GM12878 (cell line): ENCODE data around the gene HUWE1. TPM values are rescaled to one million over a fixed set of nuclear protein-coding genes. Genes with fewer than 3 reads are reported as not detected.

ENCODE experiments used
- ATF7 ChIP-seq: fragments of 450-650 bp; IDR thresholded peaks from 2 replicates; pipeline ENCODE4 v1.6.1; 2016; ENCODE audit warnings: low read depth, mild to moderate bottlenecking
- CBX3 ChIP-seq: fragments of 200-600 bp; sonication (generic); IDR thresholded peaks from 2 replicates; pipeline ENCODE4 v1.6.1; 2016; ENCODE audit warnings: low read depth, borderline replicate concordance
- CREB1 ChIP-seq: IDR thresholded peaks from 2 replicates; pipeline ENCODE4 v1.6.1; 2012; ENCODE audit warnings: low read depth, mild to moderate bottlenecking, inconsistent platforms
- GATAD2B ChIP-seq: fragments of 450-650 bp; conservative IDR thresholded peaks from 2 replicates; pipeline ENCODE4 v1.6.1; 2017; ENCODE audit warnings: low read depth, mild to moderate bottlenecking, moderate library complexity
- HDAC6 ChIP-seq: fragments of 200-600 bp; sonication (generic); IDR thresholded peaks from one replicate; pipeline ENCODE4 v1.8.0; 2017; ENCODE audit warnings: antibody characterized with exemption; ENCODE audit not compliant: unreplicated experiment
- IKZF1 ChIP-seq: fragments of 450-650 bp; conservative IDR thresholded peaks from 2 replicates; pipeline ENCODE4 v1.6.1; 2017; ENCODE audit warnings: antibody characterized with exemption, mild to moderate bottlenecking
- JUNB ChIP-seq: IDR thresholded peaks from 2 replicates; pipeline ENCODE4 v1.6.1; 2016; ENCODE audit warnings: antibody characterized with exemption, mild to moderate bottlenecking
- KLF5 ChIP-seq: fragments of 450-650 bp; IDR thresholded peaks from 2 replicates; pipeline ENCODE4 v1.6.1; 2014; ENCODE audit warnings: mild to moderate bottlenecking; ENCODE audit not compliant: partially characterized antibody
- LARP7 ChIP-seq: fragments of 450-650 bp; IDR thresholded peaks from 2 replicates; pipeline ENCODE4 v1.6.1; 2017; ENCODE audit warnings: mild to moderate bottlenecking
- MEF2B ChIP-seq: fragments of 450-650 bp; IDR thresholded peaks from 2 replicates; pipeline ENCODE4 v1.6.1; 2018; ENCODE audit warnings: mild to moderate bottlenecking, moderate library complexity; ENCODE audit not compliant: partially characterized antibody, poor library complexity, severe bottlenecking
- POLR2AphosphoS5 ChIP-seq: IDR thresholded peaks from 2 replicates; pipeline ENCODE4 v1.6.1; 2011; ENCODE audit warnings: mild to moderate bottlenecking, low read length, inconsistent platforms
- RUNX3 ChIP-seq: IDR thresholded peaks from 2 replicates; pipeline ENCODE4 v1.6.1; 2012; ENCODE audit warnings: low read length, inconsistent platforms
- TARDBP ChIP-seq: IDR thresholded peaks from 2 replicates; pipeline ENCODE4 v1.6.1; 2016; ENCODE audit warnings: borderline replicate concordance
- ZBED1 ChIP-seq: IDR thresholded peaks from 2 replicates; pipeline ENCODE4 v1.6.1; 2016; ENCODE audit warnings: borderline replicate concordance
- ZNF384 ChIP-seq: IDR thresholded peaks from 2 replicates; pipeline ENCODE4 v1.6.1; 2012; ENCODE audit warnings: low read depth, mild to moderate bottlenecking, low read length, improper control_type of control experiment, borderline replicate concordance
- ZNF622 ChIP-seq: fragments of 450-650 bp; IDR thresholded peaks from 2 replicates; pipeline ENCODE4 v1.6.1; 2017; ENCODE audit warnings: mild to moderate bottlenecking, inconsistent platforms
- ZSCAN29 ChIP-seq: fragments of 450-650 bp; IDR thresholded peaks from 2 replicates; pipeline ENCODE4 v1.6.1; 2017; ENCODE audit warnings: mild to moderate bottlenecking, moderate library complexity
- polyA plus RNA-seq, 11 experiments: library from polyadenylated mRNA; depleted of rRNA in 4 of 11; unstranded in 6 of 11; stranded (reverse) in 5 of 11; fragments of >200 nt; fragmentation: Nextera tagmentation in 4 of 11; fragmentation: Illumina TruSeq in 1 of 11; extraction: Ambion mirVana in 4 of 11; extraction: Trizol in 1 of 11; gene quantifications; 1 replicate in 1 of 11; 2 replicates in 10 of 11; pipeline versions ENCODE4 v1.2.1 to v1.2.3, GENCODE V29; 2011 to 2016; ENCODE audit warnings: inconsistent platforms in 2 of 11, missing spikeins in 2 of 11, low read depth in 1 of 11
- total RNA-seq, 4 experiments: library from RNA; depleted of rRNA in 3 of 4; stranded (reverse); fragments of >200 nt in 3 of 4; fragmentation: Illumina TruSeq in 1 of 4; extraction: Trizol in 1 of 4; gene quantifications; 2 replicates each; pipeline versions ENCODE4 v1.2.1 to v1.2.3, GENCODE V29; 2013 to 2021
- TF ChIP-seq, protein P1 (sequence below): IDR thresholded peaks from 2 replicates; pipeline ENCODE4 v1.6.1; 2012; ENCODE audit warnings: improper control_type of control experiment, low read depth, low read length; ENCODE audit not compliant: insufficient replicate concordance
- TF ChIP-seq, protein P2 (sequence below): IDR thresholded peaks from 2 replicates; pipeline ENCODE4 v1.6.1; 2011; ENCODE audit warnings: low read depth, low read length, improper control_type of control experiment, borderline replicate concordance
- TF ChIP-seq, protein P3 (sequence below): fragments of 450-650 bp; IDR thresholded peaks from 2 replicates; pipeline ENCODE4 v1.6.1; 2014; ENCODE audit warnings: mild to moderate bottlenecking
- TF ChIP-seq, protein P4 (sequence below): fragments of 450-650 bp; IDR thresholded peaks from 2 replicates; pipeline ENCODE4 v1.6.1; 2017; ENCODE audit warnings: mild to moderate bottlenecking, moderate library complexity

HUWE1 gene
- total and polyA plus RNA-seq, 10 of the 15 experiments (the other 5 are each of a cell fraction or from before 2014, with no cell fraction given), result 35.9 to 280 (median 100) TPM

DNA sequence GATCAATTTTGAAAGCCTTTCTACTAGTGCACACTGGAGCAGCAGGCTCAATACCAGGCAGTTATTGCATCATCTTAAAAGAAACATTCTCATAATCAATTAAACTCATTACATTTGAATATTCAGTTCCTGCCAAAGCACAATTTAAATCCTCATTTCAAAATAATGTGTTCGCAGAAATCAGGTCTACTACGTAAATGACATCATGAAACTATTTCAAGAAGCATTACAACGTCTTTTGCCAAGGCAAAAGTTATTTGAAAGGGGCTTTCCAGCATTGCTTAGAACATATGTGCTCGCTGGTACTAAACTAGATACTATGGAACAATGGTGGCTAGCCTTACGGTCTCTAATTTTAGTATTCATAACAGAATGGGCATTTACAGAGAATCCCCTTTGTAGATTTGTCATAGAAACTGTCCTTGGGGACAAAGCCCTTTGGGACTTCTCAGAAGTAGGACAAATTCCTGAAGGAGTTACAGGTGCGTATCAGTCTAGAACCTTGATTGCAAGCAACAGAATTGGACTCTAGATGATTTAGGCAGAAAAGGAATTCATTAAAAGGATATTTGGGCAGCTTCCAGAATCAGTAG, 27.6 kb upstream of the HUWE1 start (continued):
- no peak for TF ChIP-seq ZSCAN29
- TF ChIP-seq, protein P1, sequence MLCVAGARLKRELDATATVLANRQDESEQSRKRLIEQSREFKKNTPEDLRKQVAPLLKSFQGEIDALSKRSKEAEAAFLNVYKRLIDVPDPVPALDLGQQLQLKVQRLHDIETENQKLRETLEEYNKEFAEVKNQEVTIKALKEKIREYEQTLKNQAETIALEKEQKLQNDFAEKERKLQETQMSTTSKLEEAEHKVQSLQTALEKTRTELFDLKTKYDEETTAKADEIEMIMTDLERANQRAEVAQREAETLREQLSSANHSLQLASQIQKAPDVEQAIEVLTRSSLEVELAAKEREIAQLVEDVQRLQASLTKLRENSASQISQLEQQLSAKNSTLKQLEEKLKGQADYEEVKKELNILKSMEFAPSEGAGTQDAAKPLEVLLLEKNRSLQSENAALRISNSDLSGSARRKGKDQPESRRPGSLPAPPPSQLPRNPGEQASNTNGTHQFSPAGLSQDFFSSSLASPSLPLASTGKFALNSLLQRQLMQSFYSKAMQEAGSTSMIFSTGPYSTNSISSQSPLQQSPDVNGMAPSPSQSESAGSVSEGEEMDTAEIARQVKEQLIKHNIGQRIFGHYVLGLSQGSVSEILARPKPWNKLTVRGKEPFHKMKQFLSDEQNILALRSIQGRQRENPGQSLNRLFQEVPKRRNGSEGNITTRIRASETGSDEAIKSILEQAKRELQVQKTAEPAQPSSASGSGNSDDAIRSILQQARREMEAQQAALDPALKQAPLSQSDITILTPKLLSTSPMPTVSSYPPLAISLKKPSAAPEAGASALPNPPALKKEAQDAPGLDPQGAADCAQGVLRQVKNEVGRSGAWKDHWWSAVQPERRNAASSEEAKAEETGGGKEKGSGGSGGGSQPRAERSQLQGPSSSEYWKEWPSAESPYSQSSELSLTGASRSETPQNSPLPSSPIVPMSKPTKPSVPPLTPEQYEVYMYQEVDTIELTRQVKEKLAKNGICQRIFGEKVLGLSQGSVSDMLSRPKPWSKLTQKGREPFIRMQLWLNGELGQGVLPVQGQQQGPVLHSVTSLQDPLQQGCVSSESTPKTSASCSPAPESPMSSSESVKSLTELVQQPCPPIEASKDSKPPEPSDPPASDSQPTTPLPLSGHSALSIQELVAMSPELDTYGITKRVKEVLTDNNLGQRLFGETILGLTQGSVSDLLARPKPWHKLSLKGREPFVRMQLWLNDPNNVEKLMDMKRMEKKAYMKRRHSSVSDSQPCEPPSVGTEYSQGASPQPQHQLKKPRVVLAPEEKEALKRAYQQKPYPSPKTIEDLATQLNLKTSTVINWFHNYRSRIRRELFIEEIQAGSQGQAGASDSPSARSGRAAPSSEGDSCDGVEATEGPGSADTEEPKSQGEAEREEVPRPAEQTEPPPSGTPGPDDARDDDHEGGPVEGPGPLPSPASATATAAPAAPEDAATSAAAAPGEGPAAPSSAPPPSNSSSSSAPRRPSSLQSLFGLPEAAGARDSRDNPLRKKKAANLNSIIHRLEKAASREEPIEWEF, result peak; percentile 6
- no peak; the same call in 1 of the 2 replicates for TF ChIP-seq IKZF1
- TF ChIP-seq LARP7, result peak; percentile 67; the same call in 1 of the 2 replicates
- peak; percentile 38; the same call in 1 of the 2 replicates for TF ChIP-seq GATAD2B
- TF ChIP-seq, protein P2, sequence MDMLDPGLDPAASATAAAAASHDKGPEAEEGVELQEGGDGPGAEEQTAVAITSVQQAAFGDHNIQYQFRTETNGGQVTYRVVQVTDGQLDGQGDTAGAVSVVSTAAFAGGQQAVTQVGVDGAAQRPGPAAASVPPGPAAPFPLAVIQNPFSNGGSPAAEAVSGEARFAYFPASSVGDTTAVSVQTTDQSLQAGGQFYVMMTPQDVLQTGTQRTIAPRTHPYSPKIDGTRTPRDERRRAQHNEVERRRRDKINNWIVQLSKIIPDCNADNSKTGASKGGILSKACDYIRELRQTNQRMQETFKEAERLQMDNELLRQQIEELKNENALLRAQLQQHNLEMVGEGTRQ, result no peak
- TF ChIP-seq, protein P3, sequence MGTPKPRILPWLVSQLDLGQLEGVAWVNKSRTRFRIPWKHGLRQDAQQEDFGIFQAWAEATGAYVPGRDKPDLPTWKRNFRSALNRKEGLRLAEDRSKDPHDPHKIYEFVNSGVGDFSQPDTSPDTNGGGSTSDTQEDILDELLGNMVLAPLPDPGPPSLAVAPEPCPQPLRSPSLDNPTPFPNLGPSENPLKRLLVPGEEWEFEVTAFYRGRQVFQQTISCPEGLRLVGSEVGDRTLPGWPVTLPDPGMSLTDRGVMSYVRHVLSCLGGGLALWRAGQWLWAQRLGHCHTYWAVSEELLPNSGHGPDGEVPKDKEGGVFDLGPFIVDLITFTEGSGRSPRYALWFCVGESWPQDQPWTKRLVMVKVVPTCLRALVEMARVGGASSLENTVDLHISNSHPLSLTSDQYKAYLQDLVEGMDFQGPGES, result no peak
- TF ChIP-seq POLR2AphosphoS5, result peak; percentile 2; the same call in 1 of the 2 replicates
- no peak for TF ChIP-seq TARDBP
- peak; percentile 95 for TF ChIP-seq ATF7
- no peak for TF ChIP-seq RUNX3
- no peak for TF ChIP-seq ZBED1
- no peak for TF ChIP-seq ZNF384
- TF ChIP-seq, protein P4, sequence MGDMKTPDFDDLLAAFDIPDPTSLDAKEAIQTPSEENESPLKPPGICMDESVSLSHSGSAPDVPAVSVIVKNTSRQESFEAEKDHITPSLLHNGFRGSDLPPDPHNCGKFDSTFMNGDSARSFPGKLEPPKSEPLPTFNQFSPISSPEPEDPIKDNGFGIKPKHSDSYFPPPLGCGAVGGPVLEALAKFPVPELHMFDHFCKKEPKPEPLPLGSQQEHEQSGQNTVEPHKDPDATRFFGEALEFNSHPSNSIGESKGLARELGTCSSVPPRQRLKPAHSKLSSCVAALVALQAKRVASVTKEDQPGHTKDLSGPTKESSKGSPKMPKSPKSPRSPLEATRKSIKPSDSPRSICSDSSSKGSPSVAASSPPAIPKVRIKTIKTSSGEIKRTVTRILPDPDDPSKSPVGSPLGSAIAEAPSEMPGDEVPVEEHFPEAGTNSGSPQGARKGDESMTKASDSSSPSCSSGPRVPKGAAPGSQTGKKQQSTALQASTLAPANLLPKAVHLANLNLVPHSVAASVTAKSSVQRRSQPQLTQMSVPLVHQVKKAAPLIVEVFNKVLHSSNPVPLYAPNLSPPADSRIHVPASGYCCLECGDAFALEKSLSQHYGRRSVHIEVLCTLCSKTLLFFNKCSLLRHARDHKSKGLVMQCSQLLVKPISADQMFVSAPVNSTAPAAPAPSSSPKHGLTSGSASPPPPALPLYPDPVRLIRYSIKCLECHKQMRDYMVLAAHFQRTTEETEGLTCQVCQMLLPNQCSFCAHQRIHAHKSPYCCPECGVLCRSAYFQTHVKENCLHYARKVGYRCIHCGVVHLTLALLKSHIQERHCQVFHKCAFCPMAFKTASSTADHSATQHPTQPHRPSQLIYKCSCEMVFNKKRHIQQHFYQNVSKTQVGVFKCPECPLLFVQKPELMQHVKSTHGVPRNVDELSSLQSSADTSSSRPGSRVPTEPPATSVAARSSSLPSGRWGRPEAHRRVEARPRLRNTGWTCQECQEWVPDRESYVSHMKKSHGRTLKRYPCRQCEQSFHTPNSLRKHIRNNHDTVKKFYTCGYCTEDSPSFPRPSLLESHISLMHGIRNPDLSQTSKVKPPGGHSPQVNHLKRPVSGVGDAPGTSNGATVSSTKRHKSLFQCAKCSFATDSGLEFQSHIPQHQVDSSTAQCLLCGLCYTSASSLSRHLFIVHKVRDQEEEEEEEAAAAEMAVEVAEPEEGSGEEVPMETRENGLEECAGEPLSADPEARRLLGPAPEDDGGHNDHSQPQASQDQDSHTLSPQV, result no peak
- TF ChIP-seq CREB1, result peak; percentile 70; the same call in 1 of the 2 replicates
- no peak for TF ChIP-seq CBX3
- TF ChIP-seq MEF2B, result peak; percentile 95
- no peak for TF ChIP-seq KLF5
- no peak for TF ChIP-seq ZNF622
- peak; percentile 65 for TF ChIP-seq JUNB
- no peak for TF ChIP-seq HDAC6
